Activated gamma-delta T cell treated with Interleukin-2 at 50 U/mL for 16 hours (primary cell): ENCODE measurements around the gene IRF8.

Experiments
- DNase-seq: peaks from one replicate; pipeline ENCODE4 v3.0.0-alpha.2; 2020

IRF8 gene

DNA sequence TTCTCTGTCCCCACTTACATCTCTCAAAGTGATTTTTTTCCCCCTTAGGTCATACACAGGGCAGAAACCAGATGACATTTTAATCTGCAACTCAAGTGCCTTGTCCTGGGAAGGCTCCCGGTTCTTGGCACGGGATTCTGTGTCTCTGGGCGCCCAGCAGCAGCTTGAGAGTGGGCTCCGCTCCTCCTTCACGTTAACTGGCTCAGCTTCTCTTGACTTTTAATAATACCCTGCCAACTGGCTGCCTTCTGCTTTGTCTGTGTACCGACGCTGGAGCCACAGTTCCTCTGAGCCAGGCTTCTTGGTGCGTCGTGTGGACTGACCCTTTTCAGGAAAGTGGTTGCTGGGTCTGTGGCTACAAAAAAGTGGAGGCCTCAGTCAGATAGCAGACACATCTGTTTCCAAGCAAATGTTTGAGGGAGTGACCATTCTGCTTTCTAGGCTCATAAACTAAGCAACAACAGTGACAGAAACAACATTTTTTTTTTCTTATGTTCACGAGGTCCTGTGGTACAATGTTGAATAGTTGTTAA is 64.9 kb downstream of the IRF8 start:
- DNase-seq, result no peak

- DNase-seq, result no peak
Measured at GRCh38 chr16:85965125-85965524, 66.2 kb downstream of the IRF8 start.

DNA sequence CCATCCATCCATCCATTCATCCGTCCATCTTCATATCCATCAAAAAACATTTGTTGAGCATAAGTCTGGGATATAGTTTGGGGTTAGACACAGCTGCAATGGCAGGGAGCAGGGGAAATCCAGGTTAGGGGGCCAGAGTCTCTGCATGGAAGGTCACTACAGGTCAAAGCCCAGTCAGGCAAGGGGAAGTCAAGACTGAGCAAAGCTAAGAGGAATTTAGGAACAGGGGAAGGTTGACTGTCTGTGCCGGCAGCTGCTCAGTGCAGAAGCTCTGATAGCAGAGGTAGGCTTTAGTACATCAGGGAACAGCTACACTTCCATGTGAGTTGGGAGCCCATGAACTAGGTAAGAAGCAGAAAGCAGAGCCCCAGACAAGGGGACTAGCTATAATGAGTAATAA is 68.1 kb downstream of the IRF8 start:
- DNase-seq, result no peak

GRCh38 chr16:85968041-85968920 is 69.3 kb downstream of the IRF8 start:
- DNase-seq, result no peak

- no peak for DNase-seq
Measured at GRCh38 chr16:85969159-85969558, 70.2 kb downstream of the IRF8 start.

- DNase-seq, result no peak
Measured at GRCh38 chr16:85969591-85969990, 70.6 kb downstream of the IRF8 start.

GRCh38 chr16:85970016-85970733 is 71.2 kb downstream of the IRF8 start:
- DNase-seq, result no peak

- no peak for DNase-seq
Measured at GRCh38 chr16:85970738-85971137, 71.8 kb downstream of the IRF8 start.
